ENCODE measurements around the gene RASSF5. TPM values are rescaled to one million over a fixed set of nuclear protein-coding genes. Genes with fewer than 3 reads are reported as not detected.

RASSF5 gene
- total and polyA plus RNA-seq, 9 of the 15 experiments (the other 6 are each of a cell fraction or from before 2014, with no cell fraction given) = 6.1 to 41.0 (median 25.2) TPM

- no peak for TF ChIP-seq HOMEZ (CRISPR knock-in tag; IDR thresholded peaks at IDR 0.05)
- no peak for TF ChIP-seq RBBP5 (IDR thresholded peaks at IDR 0.05; ENCODE audit: borderline replicate concordance, insufficient read depth, low read length, poor library complexity, severe bottlenecking)
- peak; percentile 54; the same call in 1 of the 2 replicates for TF ChIP-seq GABPA (tag; conservative IDR thresholded peaks at IDR 0.05; ENCODE audit: low read depth)
Observed at GRCh38 chr1:206472454-206472853, 34.9 kb upstream of the RASSF5 start (continued).

GRCh38 chr1:206472886-206473285, 34.4 kb upstream of the RASSF5 start:
- Histone ChIP-seq H3K9me1 (ENCODE audit: control insufficient read depth, insufficient read depth, low read length) (no peaks in the 10 kb centered on the region), H4K20me1 (replicated peaks; ENCODE audit: control insufficient read depth, insufficient read depth, low read length) (0 out of 2 replicates have a peak, but pooled peaks cover 2% of the 10 kb centered on the region), H3K27me3 (ENCODE audit: control insufficient read depth in 2 of 2, insufficient read depth in 2 of 2, low read length in 2 of 2) (peaks cover 15 to 33% of the 10 kb centered on the region in 2 experiments; a peak in 4 of 5 replicates), H3K27ac (ENCODE audit: extremely low read depth, low read depth, low read length) (no peak overlapping the region), H3K9me3 (replicated peaks; ENCODE audit: control insufficient read depth, insufficient read depth, low read depth, low read length) (no peaks in the 10 kb centered on the region), H3K36me3 (ENCODE audit: control insufficient read depth, insufficient read depth, low read length) (no peaks in the 10 kb centered on the region), H3K4me2 (ENCODE audit: insufficient read depth, low read length) (no peak overlapping the region), H3K79me2 (ENCODE audit: control insufficient read depth, insufficient read depth, low read length) (no peaks in the 10 kb centered on the region), H3K4me1 (replicated peaks in 1 of 2; ENCODE audit: control insufficient read depth in 2 of 2, insufficient read depth in 2 of 2, low read length in 2 of 2) (peaks cover 11 to 31% of the 10 kb centered on the region in 2 experiments; a peak in 4 of 5 replicates), H3K9ac (ENCODE audit: insufficient read depth in 1 of 2, low read depth in 2 of 2, low read length in 2 of 2) (no peak overlapping the region), H2AFZ (ENCODE audit: low read depth, low read length) (no peak overlapping the region), H3K4me3 (no peak overlapping the region)
- in situ Hi-C loops (cut with MboI) = no loop called here
- no peak for ATAC-seq
- TF ChIP-seq BRD9 (IDR thresholded peaks at IDR 0.05; ENCODE audit: low read depth, partially characterized antibody) (peak; percentile 96), SMAD4 (CRISPR knock-in tag; conservative IDR thresholded peaks at IDR 0.05) (no peak), NR2C2 (CRISPR knock-in tag; IDR thresholded peaks at IDR 0.05) (no peak), NR2C2 (tag; IDR thresholded peaks at IDR 0.05) (peak; percentile 43; the same call in 1 of the 2 replicates)
- FAIRE-seq = no peak
- ChIA-PET POLR2A (no interaction called here), CTCF (ENCODE audit: low intra/inter-chr PET ratio) (no interaction called here)
- intact Hi-C loops (cut with micrococcal nuclease) = loop anchor here (10.0 kb wide), 1 partner anchor 602 kb away; no protein-coding TSS in a partner anchor
- WGBS (ENCODE audit: insufficient coverage, low coverage, missing lambda C conversion rate) = 41% methylated on average over 4 of the region's 5 CpGs
- BruUV-seq (replicated peaks) = no TSS peak
- no peak for DNase-seq (ENCODE audit: extremely low read depth in 1 of 4, low spot score in 3 of 4)

Measured in K562 (cell line).